Sigmoid colon (tissue), 4 donors: ENCODE results near the gene GPANK1.

Experiments used
- CTCF ChIP-seq, 4 experiments: fragments of 450-650 bp in 3 of 4; fragments of 200-600 bp in 1 of 4; IDR thresholded peaks; one replicate each; pipeline ENCODE4 v1.5.1; 2016 to 2019; ENCODE audit warnings: antibody characterized with exemption in 4 of 4, mild to moderate bottlenecking in 3 of 4, moderate library complexity in 2 of 4
- EP300 ChIP-seq, 4 donors: sonication (generic); formaldehyde crosslinking; IDR thresholded peaks; one replicate each; pipeline ENCODE4 v1.6.1; 2017; ENCODE audit warnings: antibody characterized with exemption in 4 of 4
- POLR2AphosphoS5 ChIP-seq, 4 donors: sonication (generic); formaldehyde crosslinking; IDR thresholded peaks; one replicate each; pipeline ENCODE4 v1.6.1; 2017; ENCODE audit warnings: antibody characterized with exemption in 4 of 4

GRCh38 chr6:31687321-31687720 lies 22.5 kb upstream of the GPANK1 start:
- no peak for TF ChIP-seq CTCF (IDR thresholded peaks at IDR 0.05)
- TF ChIP-seq EP300 (IDR thresholded peaks at IDR 0.05), result no peak
- no peak for TF ChIP-seq POLR2AphosphoS5 (IDR thresholded peaks at IDR 0.05)
